GM23338 (cell line): Measurements from ENCODE around the gene SLC22A4.

Experiments
- CREB1 ChIP-seq: fragments of 250-450 bp; sonication (Bioruptor Pico); IDR thresholded peaks from 2 replicates; pipeline ENCODE4 v1.5.0; 2020; ENCODE audit warnings: low read depth, mild to moderate bottlenecking, moderate library complexity
- EZH2 ChIP-seq: fragments of 200-600 bp; sonication (generic); IDR thresholded peaks from one replicate; pipeline ENCODE4 v1.8.0; 2017; ENCODE audit warnings: antibody characterized with exemption, mild to moderate bottlenecking, low read depth; ENCODE audit not compliant: unreplicated experiment
- EZH2phosphoT487 ChIP-seq: fragments of 200-600 bp; sonication (generic); IDR thresholded peaks from one replicate; pipeline ENCODE4 v1.8.1; 2018; ENCODE audit warnings: antibody characterized with exemption; ENCODE audit not compliant: unreplicated experiment
- JUNB ChIP-seq: IDR thresholded peaks from one replicate; pipeline ENCODE4 v1.6.1; 2016; ENCODE audit warnings: antibody characterized with exemption; ENCODE audit not compliant: unreplicated experiment
- NANOG ChIP-seq: IDR thresholded peaks from 2 replicates; pipeline ENCODE4 v1.6.1; 2016; ENCODE audit warnings: antibody characterized with exemption, borderline replicate concordance
- POLR2AphosphoS5 ChIP-seq: IDR thresholded peaks from 2 replicates; pipeline ENCODE4 v1.6.1; 2016; ENCODE audit warnings: antibody characterized with exemption, low read depth
- STAT1 ChIP-seq: IDR thresholded peaks from one replicate; pipeline ENCODE4 v1.6.1; 2016; ENCODE audit warnings: antibody characterized with exemption; ENCODE audit not compliant: unreplicated experiment
- ZNF114 ChIP-seq: fragments of 250-450 bp; sonication (Bioruptor Pico); IDR thresholded peaks from 2 replicates; pipeline ENCODE4 v1.5.0; 2020; ENCODE audit warnings: mild to moderate bottlenecking, moderate library complexity
- TF ChIP-seq, protein P1 (sequence below), 2 experiments: fragments of 200-600 bp in 1 of 2; sonication (generic) in 1 of 2; conservative IDR thresholded peaks; 2 replicates each; pipeline versions ENCODE4 v1.5.1 to v1.6.1; 2016 to 2017; ENCODE audit warnings: antibody characterized with exemption in 2 of 2, low read depth in 2 of 2, mild to moderate bottlenecking in 2 of 2, moderate library complexity in 1 of 2
- TF ChIP-seq, protein P2 (sequence below): IDR thresholded peaks from one replicate; pipeline ENCODE4 v1.6.1; 2018; ENCODE audit warnings: antibody characterized with exemption; ENCODE audit not compliant: unreplicated experiment
- TF ChIP-seq, protein P3 (sequence below): IDR thresholded peaks from 2 replicates; pipeline ENCODE4 v1.6.1; 2016; ENCODE audit warnings: antibody characterized with exemption

DNA sequence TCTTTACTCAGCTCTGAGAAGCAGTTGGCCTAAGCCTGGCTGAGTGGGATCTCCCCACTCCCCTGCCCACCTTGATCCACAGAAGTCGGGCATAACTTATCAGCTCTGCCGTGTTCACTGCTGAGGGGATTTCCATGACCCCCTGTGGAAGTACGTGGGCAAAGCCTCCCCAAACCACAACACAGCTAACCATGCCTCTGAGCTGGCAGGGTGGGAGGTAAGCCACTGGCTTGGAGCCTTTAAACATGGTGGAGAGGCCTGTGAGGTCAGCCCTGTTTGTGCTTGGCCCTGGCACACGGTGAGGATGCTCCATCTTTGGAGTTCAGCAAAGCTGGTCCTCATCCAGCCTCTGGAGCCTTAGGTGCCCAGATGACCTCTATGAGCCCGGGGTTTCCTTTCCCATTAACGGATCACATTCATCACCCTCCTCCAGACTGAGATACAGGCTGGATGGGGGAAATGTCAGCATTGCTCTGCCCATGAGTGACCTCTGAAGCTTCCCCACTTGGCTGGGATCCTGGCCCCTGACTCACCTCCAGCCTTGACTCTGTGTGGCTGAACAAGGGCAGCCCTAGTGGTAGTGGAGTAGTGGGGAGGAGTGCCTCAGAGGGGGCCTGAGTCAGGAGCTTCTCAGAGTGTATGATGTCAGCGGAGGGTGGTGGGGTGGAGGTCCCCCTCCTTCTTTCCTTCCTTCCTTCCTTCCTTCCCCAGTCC, 30.5 kb upstream of the SLC22A4 start:
- TF ChIP-seq, protein P1, sequence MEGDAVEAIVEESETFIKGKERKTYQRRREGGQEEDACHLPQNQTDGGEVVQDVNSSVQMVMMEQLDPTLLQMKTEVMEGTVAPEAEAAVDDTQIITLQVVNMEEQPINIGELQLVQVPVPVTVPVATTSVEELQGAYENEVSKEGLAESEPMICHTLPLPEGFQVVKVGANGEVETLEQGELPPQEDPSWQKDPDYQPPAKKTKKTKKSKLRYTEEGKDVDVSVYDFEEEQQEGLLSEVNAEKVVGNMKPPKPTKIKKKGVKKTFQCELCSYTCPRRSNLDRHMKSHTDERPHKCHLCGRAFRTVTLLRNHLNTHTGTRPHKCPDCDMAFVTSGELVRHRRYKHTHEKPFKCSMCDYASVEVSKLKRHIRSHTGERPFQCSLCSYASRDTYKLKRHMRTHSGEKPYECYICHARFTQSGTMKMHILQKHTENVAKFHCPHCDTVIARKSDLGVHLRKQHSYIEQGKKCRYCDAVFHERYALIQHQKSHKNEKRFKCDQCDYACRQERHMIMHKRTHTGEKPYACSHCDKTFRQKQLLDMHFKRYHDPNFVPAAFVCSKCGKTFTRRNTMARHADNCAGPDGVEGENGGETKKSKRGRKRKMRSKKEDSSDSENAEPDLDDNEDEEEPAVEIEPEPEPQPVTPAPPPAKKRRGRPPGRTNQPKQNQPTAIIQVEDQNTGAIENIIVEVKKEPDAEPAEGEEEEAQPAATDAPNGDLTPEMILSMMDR (conservative IDR thresholded peaks at IDR 0.05; ENCODE audit: low read depth in 2 of 2) = no peak
- TF ChIP-seq POLR2AphosphoS5 (no peak), EZH2 (no peak), ZNF114 (CRISPR knock-in tag) (no peak), CREB1 (no peak), JUNB (no peak), NANOG (no peak), EZH2phosphoT487 (no peak), STAT1 (no peak)
- TF ChIP-seq, protein P2, sequence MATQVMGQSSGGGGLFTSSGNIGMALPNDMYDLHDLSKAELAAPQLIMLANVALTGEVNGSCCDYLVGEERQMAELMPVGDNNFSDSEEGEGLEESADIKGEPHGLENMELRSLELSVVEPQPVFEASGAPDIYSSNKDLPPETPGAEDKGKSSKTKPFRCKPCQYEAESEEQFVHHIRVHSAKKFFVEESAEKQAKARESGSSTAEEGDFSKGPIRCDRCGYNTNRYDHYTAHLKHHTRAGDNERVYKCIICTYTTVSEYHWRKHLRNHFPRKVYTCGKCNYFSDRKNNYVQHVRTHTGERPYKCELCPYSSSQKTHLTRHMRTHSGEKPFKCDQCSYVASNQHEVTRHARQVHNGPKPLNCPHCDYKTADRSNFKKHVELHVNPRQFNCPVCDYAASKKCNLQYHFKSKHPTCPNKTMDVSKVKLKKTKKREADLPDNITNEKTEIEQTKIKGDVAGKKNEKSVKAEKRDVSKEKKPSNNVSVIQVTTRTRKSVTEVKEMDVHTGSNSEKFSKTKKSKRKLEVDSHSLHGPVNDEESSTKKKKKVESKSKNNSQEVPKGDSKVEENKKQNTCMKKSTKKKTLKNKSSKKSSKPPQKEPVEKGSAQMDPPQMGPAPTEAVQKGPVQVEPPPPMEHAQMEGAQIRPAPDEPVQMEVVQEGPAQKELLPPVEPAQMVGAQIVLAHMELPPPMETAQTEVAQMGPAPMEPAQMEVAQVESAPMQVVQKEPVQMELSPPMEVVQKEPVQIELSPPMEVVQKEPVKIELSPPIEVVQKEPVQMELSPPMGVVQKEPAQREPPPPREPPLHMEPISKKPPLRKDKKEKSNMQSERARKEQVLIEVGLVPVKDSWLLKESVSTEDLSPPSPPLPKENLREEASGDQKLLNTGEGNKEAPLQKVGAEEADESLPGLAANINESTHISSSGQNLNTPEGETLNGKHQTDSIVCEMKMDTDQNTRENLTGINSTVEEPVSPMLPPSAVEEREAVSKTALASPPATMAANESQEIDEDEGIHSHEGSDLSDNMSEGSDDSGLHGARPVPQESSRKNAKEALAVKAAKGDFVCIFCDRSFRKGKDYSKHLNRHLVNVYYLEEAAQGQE = no peak
- TF ChIP-seq, protein P3, sequence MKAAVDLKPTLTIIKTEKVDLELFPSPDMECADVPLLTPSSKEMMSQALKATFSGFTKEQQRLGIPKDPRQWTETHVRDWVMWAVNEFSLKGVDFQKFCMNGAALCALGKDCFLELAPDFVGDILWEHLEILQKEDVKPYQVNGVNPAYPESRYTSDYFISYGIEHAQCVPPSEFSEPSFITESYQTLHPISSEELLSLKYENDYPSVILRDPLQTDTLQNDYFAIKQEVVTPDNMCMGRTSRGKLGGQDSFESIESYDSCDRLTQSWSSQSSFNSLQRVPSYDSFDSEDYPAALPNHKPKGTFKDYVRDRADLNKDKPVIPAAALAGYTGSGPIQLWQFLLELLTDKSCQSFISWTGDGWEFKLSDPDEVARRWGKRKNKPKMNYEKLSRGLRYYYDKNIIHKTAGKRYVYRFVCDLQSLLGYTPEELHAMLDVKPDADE = no peak
